ENCODE measurements around the gene CLIC3. TPM values are rescaled to one million over a fixed set of nuclear protein-coding genes. Genes with fewer than 3 reads are reported as not detected.

The CLIC3 gene
- polyA plus RNA-seq, 3 donors from 2014 or later: 673 to 911 (median 762) TPM

DNA sequence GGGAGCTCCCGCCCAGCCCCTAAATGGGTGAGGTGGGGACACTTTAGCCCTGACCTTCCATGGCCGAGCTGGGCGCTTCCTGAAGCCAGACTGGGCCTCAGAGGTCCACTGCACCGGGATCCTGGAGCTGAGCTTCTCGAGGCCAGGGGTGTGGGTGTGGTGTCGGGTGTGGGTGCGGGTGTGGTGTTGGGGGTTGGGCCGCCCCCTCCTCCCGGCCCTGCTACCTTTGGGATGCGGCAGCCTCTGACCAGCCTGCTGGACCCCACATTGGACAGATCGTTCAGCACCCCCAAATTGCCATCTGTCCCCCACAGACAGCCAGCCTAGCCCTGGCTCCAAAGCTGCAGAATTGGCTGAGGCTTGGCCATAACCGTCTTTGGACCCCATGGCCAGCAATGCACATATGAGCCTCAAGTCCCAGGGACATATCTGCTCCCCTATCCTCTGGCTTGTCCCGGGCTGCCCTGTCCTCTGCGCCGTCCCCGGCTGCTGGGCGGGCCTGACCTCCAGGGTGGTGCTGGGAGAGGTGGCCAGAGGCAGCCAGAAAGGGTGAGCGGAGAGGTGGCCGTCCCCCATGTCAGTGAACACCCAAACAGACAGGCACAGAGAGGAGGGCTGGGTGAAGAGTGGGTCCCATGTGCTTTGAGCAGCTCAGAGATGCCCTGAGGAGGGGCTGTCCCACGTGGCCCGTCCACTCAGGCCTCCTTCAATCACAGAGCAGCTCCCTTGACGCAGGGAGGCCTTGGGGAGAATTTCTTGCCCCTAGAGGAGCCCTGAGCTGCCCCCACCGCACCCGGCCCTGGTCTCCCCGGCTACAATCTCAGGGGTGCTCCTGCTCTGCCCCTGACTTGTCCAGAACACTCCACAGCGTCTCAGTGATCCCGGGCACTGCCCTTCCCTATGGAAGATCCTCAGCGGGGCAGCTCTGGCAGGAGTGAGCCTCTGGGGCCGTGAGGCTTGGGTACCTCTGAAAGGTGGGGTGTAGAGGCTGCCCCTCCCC is 22.4 kb downstream of the CLIC3 start:
- no peak for DNase-seq
- H3K4me3 Mint-ChIP-seq: peak overlapping the region in 3 of 5 donors; percentile 4 to 29 (median 23)
- H3K36me3 Mint-ChIP-seq: no peaks in the 10 kb centered on the region
- H3K27me3 Mint-ChIP-seq (ENCODE audit: low read depth in 3 of 3): peaks cover 0 to 3% (median 0%) of the 10 kb centered on the region in 3 donors
- H3K27ac Mint-ChIP-seq: peak overlapping the region in 2 of 6 donors; percentile 82 to 85
- H3K4me1 Mint-ChIP-seq: peaks cover 20 to 36% of the 10 kb centered on the region in 2 donors
- H3K9me3 Mint-ChIP-seq: no peaks in the 10 kb centered on the region

DNA sequence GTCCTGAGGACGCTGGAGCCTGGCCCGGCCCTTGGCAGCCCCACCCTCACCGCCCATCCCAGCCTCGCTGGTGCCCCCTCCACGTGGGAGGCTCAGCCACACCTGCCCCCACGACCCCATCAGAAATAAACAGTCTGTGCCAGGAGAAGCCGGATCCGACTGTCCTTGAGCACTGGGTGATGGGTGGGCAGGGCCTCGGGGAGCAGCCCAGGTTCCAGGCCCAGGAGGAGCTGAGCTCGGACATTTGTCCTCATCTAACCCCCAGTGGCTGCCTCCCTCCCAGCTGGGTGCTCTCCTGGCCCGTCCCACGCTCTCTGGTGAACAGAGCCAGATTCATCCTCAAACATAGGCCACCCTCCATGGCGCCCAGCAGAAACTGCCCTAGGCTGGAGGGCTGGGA is 23.6 kb downstream of the CLIC3 start:
- Mint-ChIP-seq H3K27me3 (ENCODE audit: low read depth in 3 of 3) (peaks cover 0 to 3% (median 0%) of the 10 kb centered on the region in 3 donors), H3K9me3 (no peaks in the 10 kb centered on the region), H3K36me3 (no peaks in the 10 kb centered on the region), H3K4me1 (peaks cover 20 to 36% of the 10 kb centered on the region in 2 donors), H3K4me3 (no peak overlapping the region), H3K27ac (no peak overlapping the region)
- DNase-seq: no peak

DNA sequence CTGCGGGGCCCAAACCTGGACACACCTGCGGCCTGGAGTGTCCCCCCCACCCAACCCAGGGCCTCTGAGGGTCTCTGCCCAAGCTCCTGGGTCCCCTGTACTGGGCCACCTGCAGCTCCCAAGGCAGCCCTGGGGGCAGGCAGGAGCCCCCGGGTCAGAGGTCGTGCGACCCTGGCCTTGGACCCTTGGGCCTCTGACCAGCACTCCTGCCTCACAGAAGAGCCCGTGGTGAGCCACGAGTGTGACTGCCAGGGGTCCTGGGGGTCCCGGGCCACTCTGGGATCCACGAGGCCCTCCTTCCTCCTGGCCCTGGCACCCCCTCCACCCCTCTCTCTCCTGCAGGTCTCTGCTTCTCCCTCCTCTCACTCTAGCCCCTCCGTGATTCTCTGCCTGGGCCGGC is 24.0 kb downstream of the CLIC3 start:
- no peak for DNase-seq
- H3K9me3 Mint-ChIP-seq: no peaks in the 10 kb centered on the region
- H3K4me1 Mint-ChIP-seq: peaks cover 20 to 34% of the 10 kb centered on the region in 2 donors
- H3K27ac Mint-ChIP-seq: no peak overlapping the region
- H3K36me3 Mint-ChIP-seq: no peaks in the 10 kb centered on the region
- no peak overlapping the region for H3K4me3 Mint-ChIP-seq
- H3K27me3 Mint-ChIP-seq (ENCODE audit: low read depth in 3 of 3): peaks cover 0 to under 1% (median 0%) of the 10 kb centered on the region in 3 donors

DNA sequence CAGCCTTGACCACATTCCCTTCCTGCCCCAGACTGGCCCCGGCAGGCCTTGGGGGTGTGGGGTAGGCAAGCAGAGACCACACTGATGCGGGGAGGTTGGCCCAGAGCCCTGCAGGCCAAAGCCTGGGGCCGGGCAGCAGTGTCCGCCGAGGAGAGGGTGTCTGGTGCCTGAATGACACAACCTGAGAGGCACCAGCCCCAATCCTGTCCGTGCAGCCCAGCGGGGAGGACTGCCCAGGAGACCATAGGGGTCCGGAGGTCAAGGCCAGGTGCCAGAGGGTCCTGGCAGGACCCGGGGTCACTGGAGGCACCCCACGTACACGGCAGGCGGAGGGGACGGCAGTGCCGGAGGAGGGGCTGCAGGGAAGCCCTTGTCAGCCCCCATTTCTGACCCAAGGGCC is 24.6 kb downstream of the CLIC3 start:
- H3K4me3 Mint-ChIP-seq: no peak overlapping the region
- no peak for DNase-seq
- no peak overlapping the region for H3K27ac Mint-ChIP-seq
- H3K9me3 Mint-ChIP-seq: no peaks in the 10 kb centered on the region
- peaks cover 20 to 35% of the 10 kb centered on the region in 2 donors for H3K4me1 Mint-ChIP-seq
- H3K36me3 Mint-ChIP-seq: no peaks in the 10 kb centered on the region
- no peaks in the 10 kb centered on the region for H3K27me3 Mint-ChIP-seq (ENCODE audit: low read depth in 3 of 3)

DNA sequence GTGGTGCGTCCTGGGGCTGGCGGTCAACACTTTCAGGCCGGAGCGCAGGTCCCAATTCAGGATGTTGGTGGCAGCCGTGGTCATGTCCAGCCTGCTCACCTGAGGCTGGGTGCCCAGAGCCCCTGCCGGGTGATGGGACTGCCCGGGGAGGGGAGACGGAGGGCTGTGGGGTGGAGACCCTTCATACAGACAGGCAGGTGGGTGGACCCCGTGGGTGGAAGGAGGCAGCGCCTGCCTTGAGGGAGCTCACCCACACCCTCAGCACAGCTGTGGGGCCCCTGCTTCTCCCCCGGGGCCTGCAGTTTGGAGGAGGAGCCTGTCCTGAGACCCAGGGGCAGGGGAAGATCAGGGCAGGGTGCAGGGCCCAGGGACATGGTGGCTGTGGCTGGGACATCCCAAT is 26.0 kb downstream of the CLIC3 start:
- no peak overlapping the region for H3K27ac Mint-ChIP-seq
- no peaks in the 10 kb centered on the region for H3K9me3 Mint-ChIP-seq
- peaks cover 22 to 34% of the 10 kb centered on the region in 2 donors for H3K4me1 Mint-ChIP-seq
- no peak for DNase-seq
- no peaks in the 10 kb centered on the region for H3K36me3 Mint-ChIP-seq
- no peak overlapping the region for H3K4me3 Mint-ChIP-seq
- H3K27me3 Mint-ChIP-seq (ENCODE audit: low read depth in 3 of 3): peaks cover 0 to 9% (median 5%) of the 10 kb centered on the region in 3 donors

DNA sequence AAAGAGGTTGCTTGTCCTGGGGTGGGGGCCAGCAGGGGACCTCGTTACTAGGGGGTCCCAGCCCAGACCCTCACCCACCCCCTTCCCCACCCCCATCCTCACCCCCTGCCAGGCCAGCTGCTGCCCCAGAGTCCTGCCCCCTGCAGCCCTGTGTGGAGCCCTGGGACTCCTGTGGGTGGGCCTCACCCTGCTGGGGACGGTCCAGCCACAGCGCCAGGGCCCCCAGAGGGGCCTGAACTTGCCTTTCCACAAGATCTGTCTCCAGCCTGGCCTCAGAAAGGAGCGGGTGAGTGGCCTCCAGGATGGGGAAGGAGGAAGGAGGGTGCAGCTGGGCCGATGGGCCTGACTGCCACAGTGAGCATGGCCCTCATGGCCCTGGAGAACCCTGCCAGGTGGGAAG is 26.6 kb downstream of the CLIC3 start:
- Mint-ChIP-seq H3K4me3 (no peak overlapping the region), H3K9me3 (no peaks in the 10 kb centered on the region), H3K27ac (no peak overlapping the region), H3K27me3 (ENCODE audit: low read depth in 3 of 3) (peaks cover 0 to 11% (median 5%) of the 10 kb centered on the region in 3 donors), H3K36me3 (no peaks in the 10 kb centered on the region), H3K4me1 (peaks cover 22 to 33% of the 10 kb centered on the region in 2 donors)
- DNase-seq: no peak

DNA sequence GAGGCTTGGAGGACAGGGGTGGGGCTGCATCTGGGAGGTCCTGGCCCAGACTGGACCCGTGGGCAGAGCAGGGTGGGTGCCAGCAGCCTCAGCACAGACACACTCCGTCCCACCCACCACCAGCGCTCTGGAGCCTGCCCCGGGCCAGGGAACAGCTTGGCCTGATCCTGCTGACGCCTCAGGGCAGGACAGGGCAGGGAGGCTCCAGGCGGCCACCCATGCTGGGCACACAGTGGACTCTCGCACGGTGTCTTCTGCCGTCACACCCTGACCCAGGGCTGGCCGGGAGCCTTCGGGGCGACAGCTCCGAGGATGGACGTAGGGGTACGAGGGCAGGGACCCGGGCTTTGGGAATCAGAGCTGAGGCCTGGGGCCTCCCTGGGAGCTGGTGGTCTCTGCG is 27.2 kb downstream of the CLIC3 start:
- H3K4me3 Mint-ChIP-seq: no peak overlapping the region
- no peaks in the 10 kb centered on the region for H3K9me3 Mint-ChIP-seq
- H3K27me3 Mint-ChIP-seq (ENCODE audit: low read depth in 3 of 3): peaks cover 0 to 11% (median 5%) of the 10 kb centered on the region in 3 donors
- no peaks in the 10 kb centered on the region for H3K36me3 Mint-ChIP-seq
- peaks cover 23 to 33% of the 10 kb centered on the region in 2 donors for H3K4me1 Mint-ChIP-seq
- no peak for DNase-seq
- H3K27ac Mint-ChIP-seq: no peak overlapping the region

DNA sequence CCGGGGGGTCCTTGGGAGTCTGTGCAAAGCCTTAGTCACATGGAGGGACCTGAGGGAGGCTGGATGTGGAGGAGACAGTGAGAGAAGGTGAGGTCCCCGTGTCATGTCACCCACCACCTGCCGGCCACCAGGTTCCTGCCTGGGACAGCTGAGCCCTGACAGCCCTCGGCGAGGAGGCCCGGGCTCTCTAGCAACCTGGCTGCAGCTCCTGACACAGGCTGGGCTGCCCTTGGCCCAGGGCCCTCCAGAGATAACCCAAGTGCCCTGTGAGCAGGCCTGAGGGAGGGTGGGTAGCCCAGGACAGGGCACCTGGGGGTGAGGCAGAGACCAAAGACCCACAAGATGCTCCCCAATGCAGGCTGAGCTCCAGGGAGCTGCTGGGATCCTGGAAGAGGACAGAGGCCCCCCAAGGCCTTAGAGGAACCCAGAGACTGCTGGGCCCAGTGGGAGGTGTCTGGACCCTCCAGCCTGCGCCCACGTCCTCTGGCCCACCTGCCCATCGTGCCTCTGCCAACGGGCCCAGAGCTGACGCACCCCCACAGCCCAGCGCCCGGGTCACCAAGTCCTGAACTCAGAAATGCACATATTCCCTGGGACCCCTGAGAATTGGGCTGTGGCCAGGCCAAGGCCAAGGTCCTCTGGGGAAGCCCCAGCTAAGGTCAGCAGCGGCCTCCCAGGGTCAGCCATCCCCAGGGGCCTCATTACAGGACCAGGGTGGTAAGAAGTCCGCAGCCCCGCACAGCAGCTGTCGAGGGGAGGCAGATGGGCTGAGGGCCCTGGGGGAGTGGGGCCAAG is 27.8 kb downstream of the CLIC3 start:
- no peak overlapping the region for H3K27ac Mint-ChIP-seq
- no peak overlapping the region for H3K4me3 Mint-ChIP-seq
- H3K36me3 Mint-ChIP-seq: no peaks in the 10 kb centered on the region

DNA sequence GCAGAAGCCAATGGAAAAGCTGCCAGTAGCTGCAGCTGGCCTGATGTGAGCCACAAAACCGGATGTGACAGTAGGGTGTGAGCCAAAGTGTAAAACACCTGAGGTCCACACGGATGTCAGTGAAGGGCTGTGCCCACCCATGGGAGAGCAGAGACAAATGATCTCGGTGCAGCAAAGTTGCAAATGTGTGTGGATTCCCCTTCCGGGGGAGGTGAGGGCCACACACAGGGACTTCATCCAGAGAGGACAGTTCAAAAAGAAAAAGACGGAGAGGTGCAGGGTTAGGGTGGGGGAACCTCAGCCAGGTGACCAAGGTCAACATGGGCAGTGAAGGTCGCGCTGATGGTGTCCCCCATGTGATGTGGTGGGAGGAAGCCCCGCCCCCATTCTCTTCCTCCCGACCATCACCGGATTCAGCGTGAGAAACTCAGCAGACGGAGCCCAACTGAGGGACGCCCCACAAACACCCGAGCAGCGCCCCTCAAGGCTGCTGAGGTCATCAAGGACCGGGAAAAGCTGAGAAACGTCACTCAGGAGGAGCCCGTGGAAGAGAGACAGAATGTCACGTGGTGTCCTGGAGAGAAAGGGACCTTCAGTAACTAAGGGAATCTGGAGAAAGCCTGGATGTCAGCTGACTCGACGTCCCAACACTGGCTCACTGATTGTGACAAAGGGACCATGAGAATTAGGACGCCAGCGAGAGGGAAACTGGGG is 30.4 kb downstream of the CLIC3 start:
- DNase-seq: peak; percentile 53 to 57 (median 56)
- H3K27ac Mint-ChIP-seq: peak overlapping the region; percentile 82 to 93 (median 90)
- H3K36me3 Mint-ChIP-seq: no peaks in the 10 kb centered on the region
- H3K27me3 Mint-ChIP-seq (ENCODE audit: low read depth in 3 of 3): peaks cover 0 to 11% (median 5%) of the 10 kb centered on the region in 3 donors
- H3K4me1 Mint-ChIP-seq: peaks cover 45 to 50% of the 10 kb centered on the region in 2 donors
- no peaks in the 10 kb centered on the region for H3K9me3 Mint-ChIP-seq
- H3K4me3 Mint-ChIP-seq: peak overlapping the region; percentile 67 to 91 (median 77)

More for the DNA sequence above, 27.8 kb downstream of the CLIC3 start:
- no peaks in the 10 kb centered on the region for H3K9me3 Mint-ChIP-seq
- H3K27me3 Mint-ChIP-seq (ENCODE audit: low read depth in 3 of 3): peaks cover 0 to 11% (median 5%) of the 10 kb centered on the region in 3 donors
- DNase-seq: no peak
- H3K4me1 Mint-ChIP-seq: peaks cover 23 to 28% of the 10 kb centered on the region in 2 donors

DNA sequence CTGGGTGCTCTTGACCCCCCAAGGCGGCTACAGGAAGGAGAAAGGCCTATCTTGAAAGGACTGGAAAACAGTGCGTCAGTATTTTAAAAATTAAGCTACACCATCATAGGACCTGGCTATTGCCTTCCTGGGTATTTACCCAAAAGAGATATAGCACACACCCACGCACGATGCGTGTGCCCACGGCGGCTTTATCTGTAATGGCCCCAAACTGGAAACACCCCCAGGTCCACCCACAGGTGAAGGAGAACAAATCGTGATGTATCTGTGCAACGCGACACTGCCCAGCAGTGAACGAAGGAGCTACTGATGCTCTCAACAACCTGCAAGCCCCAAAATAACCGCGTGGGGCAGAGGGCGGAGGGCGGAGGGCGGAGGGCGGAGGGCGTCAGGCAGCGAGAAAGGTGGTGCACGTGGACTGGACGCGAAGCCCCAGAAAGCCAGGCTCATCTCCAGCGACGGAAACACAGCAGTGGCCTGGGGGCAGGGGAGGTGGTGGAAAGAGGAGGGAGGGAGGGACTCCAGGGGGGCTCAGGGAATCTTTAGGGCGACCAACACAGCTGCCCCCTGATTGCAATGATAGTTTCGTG is 31.4 kb downstream of the CLIC3 start:
- Mint-ChIP-seq H3K36me3 (no peaks in the 10 kb centered on the region), H3K9me3 (no peaks in the 10 kb centered on the region), H3K27me3 (ENCODE audit: low read depth in 3 of 3) (peaks cover 5 to 16% (median 9%) of the 10 kb centered on the region in 3 donors), H3K4me1 (peaks cover 55 to 60% of the 10 kb centered on the region in 2 donors), H3K27ac (peak overlapping the region; percentile 57 to 93 (median 66)), H3K4me3 (peak overlapping the region; percentile 31 to 85 (median 56))
- no peak for DNase-seq

DNA sequence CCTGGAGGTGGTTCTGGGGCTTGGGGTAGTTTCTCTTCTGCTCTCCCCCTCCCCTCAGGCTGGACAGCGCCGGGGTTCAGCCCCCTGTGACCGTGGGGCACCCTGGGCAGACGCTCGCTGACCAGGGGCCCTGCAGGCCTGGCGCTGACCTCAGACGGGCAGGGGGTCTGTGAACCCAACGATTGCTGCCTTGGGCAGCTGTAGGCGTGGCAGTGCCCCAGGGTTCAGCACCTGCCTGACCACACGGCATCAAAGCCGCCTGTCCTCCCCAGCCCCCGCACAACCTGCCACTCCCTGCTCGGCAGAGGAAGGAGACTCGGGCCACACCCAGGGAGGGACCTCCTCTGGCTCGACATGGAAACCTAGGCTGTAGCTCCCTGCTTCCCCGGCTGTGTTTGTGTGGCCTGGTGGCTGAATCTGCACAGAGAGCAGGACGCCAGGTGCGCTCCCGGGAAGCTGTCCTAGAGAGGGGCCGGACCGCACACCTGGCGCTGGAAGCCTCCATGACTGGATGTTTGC is 32.1 kb downstream of the CLIC3 start:
- Mint-ChIP-seq H3K27ac (peak overlapping the region in 2 of 6 donors; percentile 46 to 62), H3K4me1 (peaks cover 57 to 67% of the 10 kb centered on the region in 2 donors), H3K9me3 (no peaks in the 10 kb centered on the region), H3K4me3 (peak overlapping the region in 2 of 5 donors; percentile 31 to 56), H3K36me3 (no peaks in the 10 kb centered on the region), H3K27me3 (ENCODE audit: low read depth in 3 of 3) (peaks cover 5 to 16% (median 9%) of the 10 kb centered on the region in 3 donors)
- no peak for DNase-seq

DNA sequence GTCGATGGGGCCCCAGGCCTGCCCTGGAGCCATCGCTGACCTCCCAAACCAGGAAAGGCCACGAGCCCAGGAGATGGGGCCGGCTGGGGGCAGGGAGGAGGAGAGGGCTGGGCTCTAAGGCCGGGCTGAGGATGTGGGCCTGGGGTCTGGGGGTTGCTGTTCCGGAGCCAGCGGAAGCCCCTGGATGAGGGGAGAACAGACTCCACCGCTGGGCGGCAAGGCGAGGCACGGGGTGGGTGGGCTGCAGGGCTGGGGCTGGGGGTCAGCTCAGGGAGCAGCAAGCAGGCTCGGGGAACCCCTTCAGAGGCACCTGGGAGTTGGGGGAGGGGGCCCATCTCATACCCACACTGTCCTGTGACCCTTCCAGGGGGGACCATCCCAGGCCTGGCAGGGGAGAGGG is 32.6 kb downstream of the CLIC3 start:
- H3K36me3 Mint-ChIP-seq: no peaks in the 10 kb centered on the region
- DNase-seq: no peak
- H3K27ac Mint-ChIP-seq: peak overlapping the region in 1 of 6 donors; percentile 79
- no peaks in the 10 kb centered on the region for H3K9me3 Mint-ChIP-seq
- peaks cover 5 to 16% (median 9%) of the 10 kb centered on the region in 3 donors for H3K27me3 Mint-ChIP-seq (ENCODE audit: low read depth in 3 of 3)
- H3K4me3 Mint-ChIP-seq: no peak overlapping the region
- peaks cover 62 to 71% of the 10 kb centered on the region in 2 donors for H3K4me1 Mint-ChIP-seq

DNA sequence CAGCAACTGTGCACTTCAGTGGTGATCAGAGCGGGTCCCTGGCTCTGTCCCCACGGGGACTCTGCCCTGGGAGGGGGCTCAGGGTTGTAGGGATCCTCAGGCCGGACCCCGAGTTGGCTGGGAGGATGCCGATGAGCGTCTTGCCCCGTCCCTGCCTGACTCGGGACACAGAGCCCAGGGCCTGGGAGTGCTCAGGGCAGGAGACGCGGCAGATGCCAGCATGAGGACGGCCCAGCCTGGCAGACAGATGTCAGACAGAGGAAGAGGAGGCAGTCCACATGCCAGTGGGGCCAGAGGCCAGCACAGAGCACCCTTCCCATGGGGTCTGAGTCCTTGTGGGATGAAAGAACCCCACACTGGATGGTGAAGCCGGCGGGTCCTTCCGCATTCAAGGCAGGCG is 33.0 kb downstream of the CLIC3 start:
- Mint-ChIP-seq H3K9me3 (no peaks in the 10 kb centered on the region), H3K27me3 (ENCODE audit: low read depth in 3 of 3) (peaks cover 5 to 16% (median 9%) of the 10 kb centered on the region in 3 donors), H3K27ac (peak overlapping the region in 5 of 6 donors; percentile 79 to 90 (median 86)), H3K4me1 (peaks cover 62 to 75% of the 10 kb centered on the region in 2 donors), H3K4me3 (peak overlapping the region in 3 of 5 donors; percentile 70 to 77 (median 72)), H3K36me3 (no peaks in the 10 kb centered on the region)
- no peak for DNase-seq

All from immature natural killer cell (primary cell).